ENCODE results near the gene BATF. TPM values are rescaled to one million over a fixed set of nuclear protein-coding genes. Genes with fewer than 3 reads are reported as not detected.

The BATF gene
- total RNA-seq, 2 experiments from 2014 or later: 0.98 to 1.5 TPM

DNA sequence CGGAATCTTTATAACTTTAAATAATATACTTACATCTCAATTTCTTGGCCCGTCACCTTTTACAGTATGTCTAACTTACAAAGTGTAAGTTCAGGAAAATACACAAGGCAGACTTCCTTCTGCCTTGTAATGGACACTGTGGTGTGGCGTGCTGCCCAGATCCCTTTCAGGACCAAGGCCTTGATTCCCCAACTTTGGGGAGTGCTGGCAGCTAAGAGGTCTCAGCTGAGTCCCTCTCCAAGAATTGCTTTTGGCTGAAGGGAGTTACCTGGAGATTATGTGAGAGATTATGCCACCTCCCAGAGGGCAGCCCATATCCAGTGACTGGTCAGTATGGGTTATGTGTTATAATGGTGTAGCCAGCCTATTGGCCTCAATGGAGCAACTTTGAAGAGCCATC is 21.2 kb upstream of the BATF start:
- DNase-seq (ENCODE audit: low spot score): no peak
- CTCF ChIA-PET (ENCODE audit: unreplicated experiment): no interaction called here
- no TSS peak for BruUV-seq (replicated peaks)
- TF ChIP-seq EZH2phosphoT487 (IDR thresholded peaks at IDR 0.05; ENCODE audit: borderline replicate concordance, low read depth, low read length): no peak
- TF ChIP-seq, protein P1, sequence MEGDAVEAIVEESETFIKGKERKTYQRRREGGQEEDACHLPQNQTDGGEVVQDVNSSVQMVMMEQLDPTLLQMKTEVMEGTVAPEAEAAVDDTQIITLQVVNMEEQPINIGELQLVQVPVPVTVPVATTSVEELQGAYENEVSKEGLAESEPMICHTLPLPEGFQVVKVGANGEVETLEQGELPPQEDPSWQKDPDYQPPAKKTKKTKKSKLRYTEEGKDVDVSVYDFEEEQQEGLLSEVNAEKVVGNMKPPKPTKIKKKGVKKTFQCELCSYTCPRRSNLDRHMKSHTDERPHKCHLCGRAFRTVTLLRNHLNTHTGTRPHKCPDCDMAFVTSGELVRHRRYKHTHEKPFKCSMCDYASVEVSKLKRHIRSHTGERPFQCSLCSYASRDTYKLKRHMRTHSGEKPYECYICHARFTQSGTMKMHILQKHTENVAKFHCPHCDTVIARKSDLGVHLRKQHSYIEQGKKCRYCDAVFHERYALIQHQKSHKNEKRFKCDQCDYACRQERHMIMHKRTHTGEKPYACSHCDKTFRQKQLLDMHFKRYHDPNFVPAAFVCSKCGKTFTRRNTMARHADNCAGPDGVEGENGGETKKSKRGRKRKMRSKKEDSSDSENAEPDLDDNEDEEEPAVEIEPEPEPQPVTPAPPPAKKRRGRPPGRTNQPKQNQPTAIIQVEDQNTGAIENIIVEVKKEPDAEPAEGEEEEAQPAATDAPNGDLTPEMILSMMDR (conservative IDR thresholded peaks at IDR 0.05; ENCODE audit: low read length): no peak
- POLR2A ChIA-PET: interaction anchor here (0.7 kb wide), 1 partner anchor 132 kb away, joined by 3 read pairs; no protein-coding TSS in a partner anchor
- Histone ChIP-seq H3K9me2 (ENCODE audit: insufficient read depth, low read length) (no peaks in the 10 kb centered on the region), H2AFZ (ENCODE audit: low read length) (no peak overlapping the region), H3K9me3 (ENCODE audit: low read length) (no peaks in the 10 kb centered on the region), H3K4me2 (ENCODE audit: low read length) (no peak overlapping the region), H3K4me1 (ENCODE audit: insufficient read depth, low read length, poor library complexity, severe bottlenecking) (no peaks in the 10 kb centered on the region), H3K4me3 (ENCODE audit: low read depth, low read length, poor library complexity, severe bottlenecking) (no peak overlapping the region), H4K20me1 (ENCODE audit: insufficient read depth, low read length) (no peaks in the 10 kb centered on the region), H3K79me2 (ENCODE audit: insufficient read depth, low read depth, low read length) (no peaks in the 10 kb centered on the region), H3K27ac (ENCODE audit: low read depth, low read length, poor library complexity, severe bottlenecking) (no peak overlapping the region), H3K36me3 (ENCODE audit: insufficient read depth, low read length) (no peaks in the 10 kb centered on the region)
- intact Hi-C loops (cut with micrococcal nuclease; ENCODE audit: unreplicated experiment): no loop called here

DNA sequence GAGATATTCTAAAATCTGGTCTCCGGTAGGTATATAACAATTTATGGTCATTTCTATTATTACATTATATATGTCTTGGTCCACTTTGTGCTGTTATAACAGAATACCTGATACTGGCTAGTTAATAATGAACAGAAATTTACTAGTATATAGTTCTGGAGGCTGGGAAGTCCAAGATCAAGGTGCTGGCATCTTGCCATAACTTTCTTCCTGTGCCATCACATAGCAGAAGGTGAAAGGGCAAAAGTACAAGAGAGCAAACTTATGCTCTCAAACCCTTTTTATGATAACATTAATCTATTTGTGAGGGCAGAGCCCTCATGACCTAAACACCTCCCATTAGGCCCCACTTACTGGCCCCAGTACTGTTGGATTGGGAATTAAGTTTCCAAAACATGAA is 17.9 kb upstream of the BATF start:
- no peaks in the 10 kb centered on the region for H3K9me2 ChIP-seq (ENCODE audit: insufficient read depth, low read length)
- ChIA-PET CTCF (ENCODE audit: unreplicated experiment) (no interaction called here), POLR2A (no interaction called here)
- peaks cover 14% of the 10 kb centered on the region; the same call in 1 of the 2 replicates for H3K9me3 ChIP-seq (ENCODE audit: low read length)
- no peak for DNase-seq (ENCODE audit: low spot score)
- H2AFZ ChIP-seq (ENCODE audit: low read length): no peak overlapping the region
- no peak overlapping the region for H3K4me3 ChIP-seq (ENCODE audit: low read depth, low read length, poor library complexity, severe bottlenecking)
- H3K79me2 ChIP-seq (ENCODE audit: insufficient read depth, low read depth, low read length): no peaks in the 10 kb centered on the region
- H3K27ac ChIP-seq (ENCODE audit: low read depth, low read length, poor library complexity, severe bottlenecking): no peak overlapping the region
- intact Hi-C loops (cut with micrococcal nuclease; ENCODE audit: unreplicated experiment): no loop called here
- no peaks in the 10 kb centered on the region for H3K4me1 ChIP-seq (ENCODE audit: insufficient read depth, low read length, poor library complexity, severe bottlenecking)
- BruUV-seq (replicated peaks): no TSS peak
- TF ChIP-seq EZH2phosphoT487 (IDR thresholded peaks at IDR 0.05; ENCODE audit: borderline replicate concordance, low read depth, low read length): no peak
- TF ChIP-seq, protein P1 (conservative IDR thresholded peaks at IDR 0.05; ENCODE audit: low read length): no peak
- no peaks in the 10 kb centered on the region for H3K36me3 ChIP-seq (ENCODE audit: insufficient read depth, low read length)
- no peak overlapping the region for H3K4me2 ChIP-seq (ENCODE audit: low read length)
- H4K20me1 ChIP-seq (ENCODE audit: insufficient read depth, low read length): no peaks in the 10 kb centered on the region

DNA sequence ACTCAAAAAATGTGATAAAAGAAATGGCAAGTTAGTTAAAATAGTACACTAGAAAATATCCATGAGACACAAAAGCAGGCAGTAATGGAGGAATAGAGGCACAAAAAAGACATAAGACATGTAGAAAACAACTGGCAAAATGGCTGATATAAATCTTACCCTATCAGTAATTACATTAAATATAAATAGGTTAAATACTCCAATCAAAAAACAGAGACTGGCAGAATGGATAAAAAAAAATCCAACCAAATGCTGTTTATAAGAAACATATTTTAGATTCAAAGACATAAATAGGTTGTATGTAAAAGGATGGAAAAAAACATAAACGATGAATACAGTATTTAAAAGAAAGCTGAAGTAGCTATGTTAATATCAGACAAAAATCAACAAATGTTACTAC is 15.3 kb upstream of the BATF start:
- intact Hi-C loops (cut with micrococcal nuclease; ENCODE audit: unreplicated experiment): no loop called here
- no peaks in the 10 kb centered on the region for H3K9me2 ChIP-seq (ENCODE audit: insufficient read depth, low read length)
- no peaks in the 10 kb centered on the region for H3K36me3 ChIP-seq (ENCODE audit: insufficient read depth, low read length)
- H3K27ac ChIP-seq (ENCODE audit: low read depth, low read length, poor library complexity, severe bottlenecking): no peak overlapping the region
- H3K4me3 ChIP-seq (ENCODE audit: low read depth, low read length, poor library complexity, severe bottlenecking): no peak overlapping the region
- H3K4me1 ChIP-seq (ENCODE audit: insufficient read depth, low read length, poor library complexity, severe bottlenecking): no peaks in the 10 kb centered on the region
- CTCF ChIA-PET (ENCODE audit: unreplicated experiment): no interaction called here
- no TSS peak for BruUV-seq (replicated peaks)
- no peaks in the 10 kb centered on the region for H4K20me1 ChIP-seq (ENCODE audit: insufficient read depth, low read length)
- POLR2A ChIA-PET: interaction anchor here (0.5 to 1.2 kb wide), 3 partner anchors 11 to 305 kb away, joined by 3 to 6 read pairs (median 4); no protein-coding TSS in a partner anchor
- H3K79me2 ChIP-seq (ENCODE audit: insufficient read depth, low read depth, low read length): no peaks in the 10 kb centered on the region
- peaks cover 33% of the 10 kb centered on the region; the same call in 1 of the 2 replicates for H3K9me3 ChIP-seq (ENCODE audit: low read length)
- no peak overlapping the region for H2AFZ ChIP-seq (ENCODE audit: low read length)
- no peak for TF ChIP-seq EZH2phosphoT487 (IDR thresholded peaks at IDR 0.05; ENCODE audit: borderline replicate concordance, low read depth, low read length)
- TF ChIP-seq, protein P1 (conservative IDR thresholded peaks at IDR 0.05; ENCODE audit: low read length): no peak
- no peak overlapping the region for H3K4me2 ChIP-seq (ENCODE audit: low read length)
- DNase-seq (ENCODE audit: low spot score): no peak
